IPS-18a (cell line): ENCODE measurements around the gene ENO2.

Experiments used
- H3K27ac ChIP-seq: one replicate; pipeline ENCODE4 v1.5.1; 2013; ENCODE audit warnings: low read length
- H3K27me3 ChIP-seq: one replicate; pipeline ENCODE4 v1.6.1; 2013; ENCODE audit warnings: mild to moderate bottlenecking, low read length; ENCODE audit not compliant: control insufficient read depth, insufficient read depth
- H3K36me3 ChIP-seq: one replicate; pipeline ENCODE4 v1.6.1; 2013; ENCODE audit warnings: low read depth, low read length; ENCODE audit not compliant: control insufficient read depth
- H3K4me1 ChIP-seq: one replicate; pipeline ENCODE4 v1.6.1; 2013; ENCODE audit warnings: low read depth, low read length; ENCODE audit not compliant: control insufficient read depth
- H3K4me3 ChIP-seq: one replicate; pipeline ENCODE4 v1.5.1; 2013; ENCODE audit warnings: low read length
- H3K9ac ChIP-seq: one replicate; pipeline ENCODE4 v1.6.1; 2013; ENCODE audit warnings: mild to moderate bottlenecking, low read length, moderate library complexity
- H3K9me3 ChIP-seq: one replicate; pipeline ENCODE4 v1.6.1; 2013; ENCODE audit warnings: low read depth, low read length; ENCODE audit not compliant: control insufficient read depth

The ENO2 gene

DNA sequence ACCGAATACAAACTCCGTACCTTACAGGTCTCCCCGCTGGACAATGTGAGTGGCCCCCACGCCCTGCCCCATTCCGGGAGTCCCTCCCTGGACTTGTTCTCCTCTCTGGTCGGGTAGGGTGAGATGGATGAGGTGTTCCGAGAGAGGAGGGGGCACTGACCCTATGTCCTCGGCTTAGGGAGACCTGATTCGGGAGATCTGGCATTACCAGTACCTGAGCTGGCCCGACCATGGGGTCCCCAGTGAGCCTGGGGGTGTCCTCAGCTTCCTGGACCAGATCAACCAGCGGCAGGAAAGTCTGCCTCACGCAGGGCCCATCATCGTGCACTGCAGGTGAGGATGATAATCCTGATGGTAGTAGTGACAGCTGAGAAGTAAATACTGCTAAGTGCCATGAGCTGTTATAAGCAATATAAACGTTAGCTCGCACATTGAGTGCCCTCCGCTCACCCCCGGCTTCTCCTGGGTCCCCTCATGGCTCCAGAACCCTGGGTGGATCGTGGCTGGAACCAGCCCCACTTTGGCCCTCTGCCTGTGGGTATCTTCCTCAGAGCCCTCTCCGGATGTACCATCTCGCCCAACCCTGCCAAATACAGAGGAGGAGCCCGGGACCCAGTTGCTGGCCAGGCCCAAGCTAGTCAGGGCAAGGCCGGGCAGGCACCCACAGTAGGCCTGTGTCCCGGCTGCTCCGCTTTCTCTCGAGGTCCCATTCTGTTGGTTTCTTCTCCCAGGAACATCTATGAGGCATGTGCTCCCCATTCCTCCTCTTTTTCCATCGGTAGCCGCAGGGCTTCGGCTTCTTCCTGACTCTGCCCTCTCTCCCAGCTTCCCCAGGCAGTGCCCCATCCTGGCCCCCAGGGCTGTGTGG lies 43.6 kb downstream of the ENO2 start:
- Histone ChIP-seq H3K4me3 (no peak overlapping the region), H3K27me3 (no peaks in the 10 kb centered on the region), H3K4me1 (peaks cover 19% of the 10 kb centered on the region), H3K9me3 (no peaks in the 10 kb centered on the region), H3K36me3 (no peaks in the 10 kb centered on the region), H3K9ac (no peak overlapping the region), H3K27ac (no peak overlapping the region)

DNA sequence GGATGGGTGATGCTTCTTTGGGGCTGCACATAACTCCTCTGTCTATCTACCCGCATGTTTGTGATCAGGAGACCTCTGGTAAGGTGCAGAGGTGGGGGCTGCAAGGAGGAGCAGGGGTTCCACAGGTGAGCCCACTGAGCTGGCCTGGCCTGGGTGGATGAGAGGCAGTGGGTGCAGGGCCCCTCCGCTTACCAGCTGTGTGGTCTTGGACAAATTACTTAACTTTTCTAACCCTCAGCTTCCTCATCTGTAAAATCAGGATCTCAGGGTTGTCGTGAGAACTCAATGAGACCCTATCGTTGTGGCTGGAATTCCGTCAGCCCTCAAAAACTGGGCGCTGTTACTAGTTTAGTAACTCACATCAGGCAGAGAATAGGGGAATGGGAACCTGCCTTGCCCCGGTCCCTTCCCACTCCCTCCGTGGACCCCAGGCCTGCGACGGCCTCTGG lies 44.3 kb downstream of the ENO2 start:
- Histone ChIP-seq H3K9ac (no peak overlapping the region), H3K9me3 (no peaks in the 10 kb centered on the region), H3K36me3 (no peaks in the 10 kb centered on the region), H3K27ac (no peak overlapping the region), H3K4me3 (no peak overlapping the region), H3K27me3 (no peaks in the 10 kb centered on the region), H3K4me1 (peaks cover 19% of the 10 kb centered on the region)

- Histone ChIP-seq H3K4me3 (no peak overlapping the region), H3K27ac (no peak overlapping the region), H3K9me3 (no peaks in the 10 kb centered on the region), H3K4me1 (peaks cover 21% of the 10 kb centered on the region), H3K36me3 (peaks cover 2% of the 10 kb centered on the region), H3K9ac (no peak overlapping the region), H3K27me3 (no peaks in the 10 kb centered on the region)
Observed at GRCh38 chr12:6959058-6959804, 44.9 kb downstream of the ENO2 start.

- H3K9me3 ChIP-seq = no peaks in the 10 kb centered on the region
- H3K27ac ChIP-seq = no peak overlapping the region
- peaks cover 22% of the 10 kb centered on the region for H3K4me1 ChIP-seq
- no peaks in the 10 kb centered on the region for H3K27me3 ChIP-seq
- no peak overlapping the region for H3K9ac ChIP-seq
- no peak overlapping the region for H3K4me3 ChIP-seq
- peaks cover 8% of the 10 kb centered on the region for H3K36me3 ChIP-seq
Observed at GRCh38 chr12:6959805-6960592, 45.6 kb downstream of the ENO2 start.

DNA sequence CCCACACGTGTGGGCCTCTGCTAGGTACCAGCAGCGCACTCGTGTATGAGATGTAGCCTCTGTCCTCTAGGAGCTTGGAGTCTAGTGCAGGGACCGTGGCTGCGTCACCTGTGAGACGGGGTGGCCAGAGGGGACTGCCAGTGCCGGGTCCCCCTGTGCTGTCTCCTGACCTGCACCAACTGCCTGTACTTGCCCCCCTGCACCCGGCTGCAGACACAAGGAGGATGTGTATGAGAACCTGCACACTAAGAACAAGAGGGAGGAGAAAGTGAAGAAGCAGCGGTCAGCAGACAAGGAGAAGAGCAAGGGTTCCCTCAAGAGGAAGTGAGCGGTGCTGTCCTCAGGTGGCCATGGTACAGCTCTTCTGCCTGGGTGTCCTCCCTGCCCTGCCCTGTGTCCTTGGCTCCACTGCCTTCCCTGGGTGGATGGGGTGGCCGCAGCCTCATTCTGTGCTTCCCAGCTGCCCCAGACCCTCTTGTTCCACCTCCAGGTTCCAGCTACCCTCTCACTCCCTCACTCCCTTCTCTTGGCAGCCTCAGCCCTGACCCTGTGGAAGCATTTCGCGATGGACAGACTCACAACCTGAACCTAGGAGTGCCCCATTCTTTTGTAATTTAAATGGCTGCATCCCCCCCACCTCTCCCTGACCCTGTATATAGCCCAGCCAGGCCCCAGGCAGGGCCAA lies 46.4 kb downstream of the ENO2 start:
- H3K9me3 ChIP-seq = no peaks in the 10 kb centered on the region
- H3K4me3 ChIP-seq = no peak overlapping the region
- peaks cover 14% of the 10 kb centered on the region for H3K36me3 ChIP-seq
- peak overlapping the region; percentile 78 for H3K27ac ChIP-seq
- H3K27me3 ChIP-seq = no peaks in the 10 kb centered on the region
- H3K9ac ChIP-seq = peak overlapping the region; percentile 70
- H3K4me1 ChIP-seq = peaks cover 22% of the 10 kb centered on the region

DNA sequence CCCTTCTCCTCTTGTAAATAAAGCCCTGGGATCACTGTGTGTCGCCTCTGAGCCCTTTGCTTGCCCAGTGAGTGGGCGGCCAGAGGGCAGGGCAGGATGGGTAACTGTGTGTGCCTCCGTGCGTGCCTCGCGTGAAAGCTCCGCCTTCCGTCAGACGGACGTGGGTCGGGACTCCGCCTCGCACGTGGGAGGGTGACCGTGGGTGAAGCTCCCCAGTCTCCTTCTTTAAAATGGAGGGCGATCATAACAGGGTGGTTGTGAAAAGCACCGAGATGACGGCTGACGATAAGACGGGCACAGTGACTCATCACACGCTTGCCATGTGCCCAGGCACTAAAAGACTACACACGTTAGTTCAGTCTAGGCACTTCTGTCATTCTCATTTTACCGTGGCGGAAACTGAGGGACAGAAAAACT lies 46.9 kb downstream of the ENO2 start:
- H3K27ac ChIP-seq = peak overlapping the region; percentile 78
- H3K9me3 ChIP-seq = no peaks in the 10 kb centered on the region
- H3K4me1 ChIP-seq = peaks cover 22% of the 10 kb centered on the region
- peaks cover 20% of the 10 kb centered on the region for H3K36me3 ChIP-seq
- H3K27me3 ChIP-seq = no peaks in the 10 kb centered on the region
- H3K4me3 ChIP-seq = peak overlapping the region; percentile 11
- H3K9ac ChIP-seq = peak overlapping the region; percentile 70

DNA sequence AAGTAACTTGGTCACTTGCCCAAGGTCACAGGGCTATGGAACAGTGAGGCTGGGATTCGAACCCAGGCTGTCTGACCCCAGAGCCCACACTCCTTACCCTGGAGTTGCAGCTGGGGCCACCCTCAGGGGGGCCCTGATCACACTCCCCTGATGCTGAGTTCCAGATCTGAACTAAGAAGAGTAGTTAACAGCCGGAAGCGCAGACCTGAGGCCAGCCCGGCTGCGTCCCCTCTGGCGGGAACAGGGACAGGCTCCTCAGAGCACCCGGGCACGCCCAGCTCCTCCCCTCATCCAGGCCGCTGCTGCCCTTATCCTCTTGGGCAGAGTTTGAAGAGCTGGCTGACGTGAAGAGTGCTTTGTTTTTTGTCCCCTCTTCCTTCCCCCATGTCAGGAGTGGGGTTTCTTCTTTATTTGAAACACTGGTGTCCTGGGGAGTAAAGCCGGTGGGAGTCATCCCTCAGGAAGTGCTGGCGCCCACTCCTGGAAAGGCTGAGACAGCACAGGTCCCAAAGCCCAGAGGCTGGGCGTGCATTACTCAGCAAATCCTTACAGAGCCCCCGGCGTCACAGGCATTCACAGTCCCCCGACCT lies 47.4 kb downstream of the ENO2 start:
- H3K27ac ChIP-seq = peak overlapping the region; percentile 91
- H3K36me3 ChIP-seq = peaks cover 23% of the 10 kb centered on the region
- peak overlapping the region; percentile 70 for H3K9ac ChIP-seq
- no peaks in the 10 kb centered on the region for H3K27me3 ChIP-seq
- no peaks in the 10 kb centered on the region for H3K9me3 ChIP-seq
- H3K4me1 ChIP-seq = peaks cover 22% of the 10 kb centered on the region
- H3K4me3 ChIP-seq = peak overlapping the region; percentile 11

DNA sequence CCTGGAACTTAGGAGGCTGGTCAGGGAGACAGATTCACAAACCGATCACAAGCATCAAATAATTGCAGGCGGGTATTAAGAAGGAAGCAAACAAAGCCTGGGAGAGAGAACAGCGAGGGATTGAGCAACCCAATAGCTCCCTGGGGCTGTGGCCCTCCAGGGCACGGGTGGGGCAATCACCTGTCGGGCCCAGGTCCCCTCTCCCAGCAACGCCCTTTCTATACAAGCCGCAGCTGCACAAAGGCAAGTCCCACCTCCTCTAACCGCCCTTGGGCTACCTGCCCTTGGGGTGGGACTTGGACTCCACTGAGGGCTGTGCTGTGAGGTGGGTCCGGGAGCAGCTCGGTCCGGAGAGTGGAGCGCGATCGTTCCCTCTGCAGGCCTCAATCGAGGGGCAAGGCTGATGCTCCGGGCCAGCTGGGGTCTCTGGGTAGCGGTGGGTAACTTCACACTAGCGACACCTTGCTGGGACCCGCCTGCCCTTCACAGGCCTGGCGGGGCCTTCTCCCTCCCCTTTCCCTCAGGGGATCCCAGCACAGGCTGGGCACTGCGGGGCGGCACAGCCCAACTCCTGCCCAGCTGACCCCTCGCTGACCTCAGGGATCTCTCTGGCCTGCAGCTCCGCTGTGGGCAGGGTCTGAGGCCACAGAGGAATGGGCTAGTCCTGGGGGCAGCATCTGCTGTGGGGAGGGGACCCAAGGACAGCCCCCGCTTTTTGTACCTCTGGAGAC lies 48.1 kb downstream of the ENO2 start:
- no peaks in the 10 kb centered on the region for H3K27me3 ChIP-seq
- peaks cover 22% of the 10 kb centered on the region for H3K4me1 ChIP-seq
- peak overlapping the region; percentile 91 for H3K27ac ChIP-seq
- peak overlapping the region; percentile 70 for H3K9ac ChIP-seq
- peaks cover 29% of the 10 kb centered on the region for H3K36me3 ChIP-seq
- H3K4me3 ChIP-seq = peak overlapping the region; percentile 3
- H3K9me3 ChIP-seq = no peaks in the 10 kb centered on the region

- Histone ChIP-seq H3K27ac (peak overlapping the region; percentile 91), H3K27me3 (no peaks in the 10 kb centered on the region), H3K4me1 (peaks cover 22% of the 10 kb centered on the region), H3K4me3 (no peak overlapping the region), H3K9ac (peak overlapping the region; percentile 70), H3K9me3 (no peaks in the 10 kb centered on the region), H3K36me3 (peaks cover 36% of the 10 kb centered on the region)
Observed at GRCh38 chr12:6963016-6963731, 48.8 kb downstream of the ENO2 start.
